Naive B cell (primary cell): ENCODE measurements around the gene SH3GLB2. TPM values are rescaled to one million over a fixed set of nuclear protein-coding genes. Genes with fewer than 3 reads are reported as not detected.

ENCODE experiments used
- ATAC-seq, 2 donors: fragments of 150-1000 bp; cut with Tn5 transposase; 2 replicates each; pipeline ENCODE4 v1.10.0; 2021; ENCODE audit warnings: low read depth in 2 of 2, mild to moderate bottlenecking in 2 of 2, moderate library complexity in 2 of 2
- DNase-seq: peaks from one replicate; pipeline ENCODE4 v3.0.0; 2022
- H3K27ac Mint-ChIP-seq, 6 donors: one replicate each; pipeline ENCODE4 v1.8.0; 2020 to 2022; ENCODE audit warnings: mild to moderate bottlenecking in 6 of 6, mixed read lengths in 6 of 6, moderate library complexity in 5 of 6, inconsistent platforms in 2 of 6
- H3K27me3 Mint-ChIP-seq, 3 donors: one replicate each; pipeline ENCODE4 v1.8.0; 2021 to 2022; ENCODE audit warnings: mixed read lengths in 3 of 3, mild to moderate bottlenecking in 1 of 3
- H3K36me3 Mint-ChIP-seq, 2 donors: one replicate each; pipeline ENCODE4 v1.8.0; 2020 to 2022; ENCODE audit warnings: mixed read lengths in 2 of 2, inconsistent platforms in 1 of 2, mild to moderate bottlenecking in 1 of 2
- H3K4me1 Mint-ChIP-seq, 3 donors: one replicate each; pipeline ENCODE4 v1.8.0; 2020 to 2022; ENCODE audit warnings: mixed read lengths in 3 of 3, inconsistent platforms in 1 of 3, mild to moderate bottlenecking in 1 of 3, moderate library complexity in 1 of 3
- H3K4me3 Mint-ChIP-seq, 8 donors: one replicate each; pipeline ENCODE4 v1.8.0; 2020 to 2022; ENCODE audit warnings: mild to moderate bottlenecking in 8 of 8, mixed read lengths in 8 of 8, moderate library complexity in 8 of 8, inconsistent platforms in 2 of 8
- H3K9me3 Mint-ChIP-seq, 7 donors: one replicate each; pipeline ENCODE4 v1.8.0; 2020 to 2022; ENCODE audit warnings: mixed read lengths in 7 of 7, mild to moderate bottlenecking in 5 of 7, inconsistent platforms in 2 of 7, moderate library complexity in 1 of 7
- polyA plus RNA-seq, 6 donors: library from polyadenylated mRNA; unstranded; fragments of 300-500 nt; fragmentation: Illumina TruSeq; gene quantifications; one replicate each; pipeline ENCODE4 v1.2.3, GENCODE V29; 2021; ENCODE audit warnings: low read depth in 6 of 6

Gene SH3GLB2
- 10 to 100 TPM; 18.0 to 38.7 (median 30.5) TPM for polyA plus RNA-seq

DNA sequence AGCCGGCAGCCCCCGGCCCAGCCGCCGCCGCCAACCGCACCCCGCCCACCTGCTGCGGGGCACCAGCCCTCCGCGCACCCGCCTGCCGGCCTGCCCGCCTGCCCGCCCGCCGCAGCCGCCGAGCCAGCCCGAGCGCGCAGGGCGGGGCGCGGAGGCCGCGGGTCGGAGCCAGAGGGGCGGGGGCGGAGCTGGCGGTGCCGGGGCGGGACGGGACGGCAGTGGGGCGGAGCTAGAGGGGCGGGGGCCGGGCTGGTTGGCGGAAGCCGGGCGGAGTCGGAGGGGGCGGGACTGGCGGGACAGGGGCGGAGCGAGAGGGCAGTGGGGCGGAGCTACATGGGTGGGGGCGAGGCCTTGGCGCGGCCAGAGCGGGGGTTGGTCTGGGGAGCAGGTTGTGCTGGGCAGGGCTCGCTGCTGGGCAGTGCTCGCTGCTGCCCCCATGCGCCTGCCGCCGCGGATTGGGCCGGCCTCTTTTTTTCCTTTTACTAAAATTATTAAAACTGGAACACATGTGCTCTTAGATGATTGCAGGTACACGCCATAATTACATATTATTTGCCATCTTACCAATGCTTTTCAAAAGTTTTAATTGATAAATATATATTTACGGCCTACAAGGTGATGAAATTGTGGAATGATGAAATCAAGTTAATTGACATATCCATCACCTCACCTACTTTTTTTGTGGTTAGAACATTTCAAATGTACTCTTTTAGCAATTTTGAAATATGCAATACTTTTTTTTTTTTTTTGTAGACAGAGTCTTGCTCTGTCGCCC is at the start of gene SH3GLB2:
Gene SH3GLB2, minus strand, starts transcription at position 140 of the 775 bp plus-strand sequence. CDS start 177 bp downstream, outside the sequence.
- Mint-ChIP-seq H3K4me3 (peak within 1 kb of the TSS; percentile 76 to 92 (median 84)), H3K27me3 (no peaks in the 10 kb centered on the region), H3K4me1 (peaks cover 17 to 22% (median 21%) of the 10 kb centered on the region in 3 donors), H3K36me3 (no peaks in the 10 kb centered on the region), H3K27ac (peak within 1 kb of the TSS; percentile 59 to 95 (median 76)), H3K9me3 (no peaks in the 10 kb centered on the region)
- ATAC-seq = peak; percentile 77 to 80
- DNase-seq = peak; percentile 84

DNA sequence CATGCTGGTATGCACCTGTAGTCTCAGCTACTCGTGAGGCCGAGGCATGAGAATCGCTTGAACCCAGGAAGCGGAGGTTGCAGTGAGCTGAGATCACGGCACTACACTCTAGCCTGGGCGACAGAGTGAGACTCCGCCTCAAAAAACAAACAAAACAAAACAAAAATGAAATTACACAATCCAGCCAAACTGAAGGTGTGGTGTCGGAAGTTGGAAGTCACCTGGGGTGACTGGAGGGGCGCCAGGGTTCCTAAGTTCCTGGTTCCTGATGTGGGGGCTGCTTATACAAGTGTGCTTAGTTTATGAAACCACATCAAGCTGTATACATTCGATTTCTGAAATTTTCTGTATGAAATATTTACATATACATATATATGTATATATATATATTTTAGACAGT is 49.1 kb upstream of the SH3GLB2 start:
- Mint-ChIP-seq H3K4me3 (peak overlapping the region in 1 of 8 donors; percentile 44), H3K27ac (no peak overlapping the region), H3K4me1 (peaks cover 0 to 21% (median 10%) of the 10 kb centered on the region in 3 donors), H3K36me3 (no peaks in the 10 kb centered on the region), H3K9me3 (no peaks in the 10 kb centered on the region), H3K27me3 (no peaks in the 10 kb centered on the region)
- DNase-seq (no peak), ATAC-seq (no peak)

DNA sequence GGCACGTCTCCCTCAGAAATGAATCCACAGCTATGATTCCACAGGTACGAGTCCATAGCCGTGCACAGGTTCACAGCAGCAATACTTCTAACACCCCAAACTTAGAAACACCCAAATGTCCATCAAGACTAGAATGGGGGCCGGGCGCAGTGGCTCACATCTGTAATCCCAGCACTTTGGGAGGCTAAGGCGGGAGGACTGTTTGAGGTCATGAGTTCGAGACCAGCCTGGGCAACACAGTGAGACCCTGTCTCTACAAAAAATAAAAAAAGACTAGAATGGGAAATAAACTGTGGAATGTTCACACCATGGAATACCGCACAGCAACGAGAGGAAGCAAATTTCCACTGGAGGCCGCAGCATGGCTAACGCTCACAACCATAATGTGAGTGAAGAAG is 48.5 kb upstream of the SH3GLB2 start:
- ATAC-seq = no peak
- H3K4me1 Mint-ChIP-seq = peaks cover 0 to 19% (median 10%) of the 10 kb centered on the region in 3 donors
- H3K4me3 Mint-ChIP-seq = peak overlapping the region in 2 of 8 donors; percentile 18 to 51
- no peaks in the 10 kb centered on the region for H3K9me3 Mint-ChIP-seq
- no peak overlapping the region for H3K27ac Mint-ChIP-seq
- no peaks in the 10 kb centered on the region for H3K27me3 Mint-ChIP-seq
- no peak for DNase-seq
- H3K36me3 Mint-ChIP-seq = no peaks in the 10 kb centered on the region

DNA sequence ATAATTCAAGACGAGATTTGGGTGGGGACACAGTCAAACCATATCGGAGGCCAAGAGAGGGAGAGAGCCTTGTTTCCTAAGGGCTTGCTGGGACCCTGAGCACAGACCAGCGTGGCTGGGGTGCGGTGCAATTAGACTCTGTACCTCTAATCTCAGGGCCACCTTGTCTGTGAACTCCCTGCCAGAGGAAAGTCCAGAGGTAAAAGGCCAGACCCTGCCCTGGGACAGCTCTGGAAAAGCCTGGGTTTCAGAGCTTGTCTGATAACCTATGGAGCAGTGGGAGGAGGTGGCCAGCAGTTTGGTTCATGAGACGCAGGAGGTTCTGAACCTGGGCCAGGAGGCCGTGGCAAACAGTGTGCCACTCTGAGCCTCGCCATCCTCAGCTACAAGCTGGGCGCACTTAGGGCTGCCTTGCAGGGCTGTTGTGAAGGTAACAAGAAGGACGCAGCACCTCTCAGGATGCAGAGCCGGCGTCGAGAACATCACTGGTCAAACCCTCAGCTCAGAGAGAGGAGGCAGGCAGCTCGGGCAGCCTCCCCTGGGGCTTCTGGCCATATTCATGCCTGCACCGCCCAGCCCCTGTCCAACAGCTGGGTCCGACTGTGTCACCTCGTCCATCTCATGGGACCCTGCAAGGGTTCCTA is 48.0 kb upstream of the SH3GLB2 start:
- Mint-ChIP-seq H3K27me3 (no peaks in the 10 kb centered on the region), H3K4me3 (peak overlapping the region in 1 of 8 donors; percentile 51), H3K27ac (peak overlapping the region in 2 of 6 donors; percentile 24 to 76), H3K4me1 (peaks cover 0 to 21% (median 10%) of the 10 kb centered on the region in 3 donors), H3K36me3 (no peaks in the 10 kb centered on the region), H3K9me3 (no peaks in the 10 kb centered on the region)
- DNase-seq = no peak
- no peak for ATAC-seq

DNA sequence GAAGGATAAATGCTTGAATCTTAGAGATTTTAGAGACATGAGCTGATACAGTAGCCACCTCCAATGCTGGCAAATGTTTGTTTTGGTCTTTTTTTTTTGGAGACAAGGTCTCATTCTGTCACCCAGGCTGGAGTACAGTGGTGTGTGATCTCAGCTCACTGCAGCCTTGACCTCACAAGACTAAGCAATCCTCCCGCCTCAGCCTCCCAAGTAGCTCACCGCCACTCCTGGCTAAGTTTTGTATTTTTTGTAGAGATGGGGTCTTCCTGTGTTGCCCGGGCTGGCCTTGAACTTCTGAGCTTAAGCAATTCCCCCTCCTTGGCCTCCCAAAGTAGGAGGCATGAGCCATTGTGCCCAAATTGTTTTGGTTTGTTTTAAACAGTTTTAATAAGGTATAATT is 46.0 kb upstream of the SH3GLB2 start:
- Mint-ChIP-seq H3K36me3 (no peaks in the 10 kb centered on the region), H3K4me3 (no peak overlapping the region), H3K4me1 (peaks cover 9 to 27% (median 19%) of the 10 kb centered on the region in 3 donors), H3K27me3 (no peaks in the 10 kb centered on the region), H3K27ac (no peak overlapping the region), H3K9me3 (no peaks in the 10 kb centered on the region)
- ATAC-seq (no peak), DNase-seq (no peak)

DNA sequence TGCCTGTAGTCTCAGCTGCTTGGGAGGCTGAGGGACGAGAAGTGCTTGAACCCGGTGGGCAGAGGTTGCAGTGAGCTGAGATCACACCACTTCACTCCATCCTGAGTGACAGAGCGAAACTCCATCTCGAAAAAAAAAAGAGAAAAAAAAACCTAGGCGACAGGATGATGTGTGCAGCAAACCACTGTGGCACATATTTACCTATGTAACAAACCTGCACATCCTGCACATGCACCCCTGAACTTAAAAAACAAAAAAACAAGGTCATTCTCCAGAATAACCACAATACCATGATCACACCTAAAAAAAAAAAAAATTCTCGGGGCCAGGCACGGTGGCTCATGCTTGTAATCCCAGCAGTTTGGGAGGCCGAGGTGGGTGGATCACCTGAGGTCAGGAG is 45.3 kb upstream of the SH3GLB2 start:
- Mint-ChIP-seq H3K4me3 (no peak overlapping the region), H3K4me1 (peaks cover 15 to 34% (median 26%) of the 10 kb centered on the region in 3 donors), H3K9me3 (no peaks in the 10 kb centered on the region), H3K27me3 (no peaks in the 10 kb centered on the region), H3K36me3 (no peaks in the 10 kb centered on the region), H3K27ac (no peak overlapping the region)
- no peak for DNase-seq
- no peak for ATAC-seq

DNA sequence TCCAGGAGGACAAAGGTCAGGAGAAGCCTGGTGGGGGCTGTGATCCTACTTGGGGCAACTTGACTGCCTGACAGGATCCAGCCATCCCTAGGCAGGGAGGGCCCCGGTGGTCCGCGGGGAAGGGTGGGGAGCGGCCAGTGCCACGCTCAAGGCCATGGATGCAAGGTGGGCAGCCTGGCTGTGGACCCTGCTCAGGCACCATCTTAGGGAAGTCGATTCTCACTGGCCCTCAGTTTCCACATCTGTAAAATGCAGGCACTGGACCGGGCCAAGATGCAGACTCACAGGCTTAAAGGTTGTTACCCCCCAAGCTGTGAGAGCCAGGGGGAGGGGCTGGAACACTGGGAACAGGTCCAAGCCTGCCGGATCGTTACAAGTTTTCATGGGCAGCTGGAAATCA is 44.0 kb upstream of the SH3GLB2 start:
- Mint-ChIP-seq H3K27me3 (no peaks in the 10 kb centered on the region), H3K36me3 (no peaks in the 10 kb centered on the region), H3K4me3 (no peak overlapping the region), H3K4me1 (peaks cover 19 to 38% (median 31%) of the 10 kb centered on the region in 3 donors), H3K27ac (no peak overlapping the region), H3K9me3 (no peaks in the 10 kb centered on the region)
- DNase-seq (no peak), ATAC-seq (no peak)

DNA sequence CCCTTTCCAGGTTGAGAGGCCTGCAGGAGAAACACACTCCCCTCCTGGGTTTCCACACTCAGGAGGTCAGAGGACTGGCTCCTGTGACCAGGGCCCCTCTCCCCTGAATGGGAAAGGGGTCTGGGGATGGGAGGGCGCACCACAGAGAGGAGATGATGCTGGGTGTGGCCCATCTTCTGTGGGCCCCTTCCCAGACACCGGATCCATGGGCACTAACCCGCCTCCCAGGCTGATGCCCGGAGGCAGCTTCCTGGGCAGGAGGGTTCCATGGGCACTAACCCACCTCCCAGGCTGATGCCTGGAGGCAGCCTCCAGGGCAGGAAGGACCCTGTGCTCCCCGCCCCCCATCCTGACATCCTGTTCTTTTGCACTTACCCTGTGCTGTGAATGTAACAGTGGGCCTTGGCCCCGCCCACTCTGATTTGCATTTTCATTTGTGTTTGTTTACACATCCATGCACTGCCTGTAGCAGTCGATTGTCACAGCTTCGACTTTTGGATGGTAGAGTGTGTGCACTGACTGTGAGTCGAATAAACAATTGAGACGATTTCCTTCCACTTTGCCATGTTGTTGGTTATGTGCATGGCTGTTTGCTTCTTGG is 43.5 kb upstream of the SH3GLB2 start:
- ATAC-seq (no peak), DNase-seq (no peak)
- no peaks in the 10 kb centered on the region for H3K27me3 Mint-ChIP-seq
- no peaks in the 10 kb centered on the region for H3K36me3 Mint-ChIP-seq
- H3K27ac Mint-ChIP-seq = no peak overlapping the region
- H3K4me3 Mint-ChIP-seq = no peak overlapping the region
- peaks cover 19 to 38% (median 31%) of the 10 kb centered on the region in 3 donors for H3K4me1 Mint-ChIP-seq
- no peaks in the 10 kb centered on the region for H3K9me3 Mint-ChIP-seq

DNA sequence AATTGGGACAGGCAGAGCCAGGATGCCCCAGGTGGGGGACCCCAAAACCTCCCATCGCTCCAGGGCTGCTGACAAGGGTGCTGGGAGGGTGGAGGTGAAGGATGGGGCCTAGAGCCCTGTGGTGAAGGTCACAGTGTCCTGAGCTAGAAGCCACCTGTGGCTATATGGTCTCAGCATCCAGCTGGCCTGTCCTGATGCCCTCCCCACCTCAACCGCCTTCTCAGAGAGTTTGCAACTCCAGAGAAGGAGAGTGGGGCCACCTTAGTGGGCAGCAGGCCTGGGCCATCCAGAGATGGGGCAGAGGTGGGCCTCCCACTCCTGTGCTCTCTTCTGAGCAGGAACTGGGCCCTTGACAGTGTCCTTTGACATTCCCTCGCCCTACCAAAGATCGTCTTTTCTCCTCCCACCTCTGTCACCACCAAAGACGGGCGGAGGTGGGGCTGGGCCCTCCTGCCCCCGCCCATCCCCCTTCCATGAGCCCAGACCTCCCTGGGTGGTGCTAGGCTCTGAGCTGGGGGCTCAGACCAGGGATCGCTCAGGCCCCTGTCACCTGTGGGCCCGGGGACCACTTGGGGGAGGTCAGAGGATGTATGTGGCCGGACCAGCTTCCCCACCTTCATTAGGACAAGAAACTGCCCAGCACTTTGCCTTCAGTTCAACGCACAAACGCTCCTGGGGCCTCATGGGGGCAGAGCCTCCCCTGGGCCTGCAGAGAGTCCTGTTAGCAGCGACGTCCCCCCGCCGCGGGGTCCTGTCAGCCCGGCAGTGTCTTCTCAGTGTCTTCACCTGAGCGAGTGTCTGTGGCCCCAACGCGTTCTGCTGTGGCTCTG is 42.8 kb upstream of the SH3GLB2 start:
- DNase-seq (no peak), ATAC-seq (no peak)
- Mint-ChIP-seq H3K27me3 (no peaks in the 10 kb centered on the region), H3K9me3 (no peaks in the 10 kb centered on the region), H3K4me3 (peak overlapping the region in 1 of 8 donors; percentile 53), H3K4me1 (peaks cover 19 to 38% (median 31%) of the 10 kb centered on the region in 3 donors), H3K27ac (peak overlapping the region in 2 of 6 donors; percentile 24 to 42), H3K36me3 (no peaks in the 10 kb centered on the region)

DNA sequence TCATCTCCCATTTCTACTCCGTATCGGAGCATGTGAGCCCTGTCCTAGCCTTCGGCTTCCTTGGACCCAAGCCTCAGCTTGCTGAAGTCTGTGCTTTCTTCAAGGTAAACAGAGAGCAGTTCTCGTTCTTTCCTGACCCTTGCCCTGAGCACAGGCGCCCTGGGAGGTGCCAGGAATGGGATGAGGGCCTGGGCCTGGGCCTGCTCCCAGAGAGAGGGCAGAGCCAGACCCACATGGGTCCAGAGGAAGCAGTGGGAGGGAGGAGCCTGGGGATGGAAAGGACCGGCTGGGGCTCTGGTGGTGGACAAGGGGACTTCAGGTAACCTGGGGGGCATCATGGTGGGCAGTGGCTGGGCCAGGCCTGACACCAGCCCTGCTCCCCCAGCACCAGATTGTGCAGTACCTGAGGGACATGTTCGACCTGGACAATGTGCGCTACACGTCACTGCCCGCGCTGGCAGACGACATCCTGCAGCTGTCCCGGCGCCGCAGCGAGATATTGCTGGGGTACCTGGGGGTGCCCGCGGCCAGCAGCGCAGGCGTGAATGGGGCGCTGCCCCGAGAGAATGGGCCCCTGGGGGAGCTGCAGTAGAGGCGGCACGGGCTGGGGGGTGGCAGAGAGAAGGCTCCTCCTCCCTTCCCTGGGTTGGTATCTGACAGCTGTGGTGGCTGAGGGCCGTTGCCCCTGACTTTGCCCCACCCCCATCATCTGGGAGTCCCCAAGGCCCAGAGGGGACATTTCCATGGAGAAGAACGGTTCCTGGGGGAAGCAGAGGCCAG is 41.9 kb upstream of the SH3GLB2 start:
- DNase-seq = no peak
- no peak for ATAC-seq
- H3K4me1 Mint-ChIP-seq = peaks cover 19 to 38% (median 31%) of the 10 kb centered on the region in 3 donors
- no peaks in the 10 kb centered on the region for H3K27me3 Mint-ChIP-seq
- no peaks in the 10 kb centered on the region for H3K9me3 Mint-ChIP-seq
- H3K4me3 Mint-ChIP-seq = peak overlapping the region; percentile 61 to 94 (median 84)
- peak overlapping the region in 2 of 6 donors; percentile 94 to 96 for H3K27ac Mint-ChIP-seq
- no peaks in the 10 kb centered on the region for H3K36me3 Mint-ChIP-seq

DNA sequence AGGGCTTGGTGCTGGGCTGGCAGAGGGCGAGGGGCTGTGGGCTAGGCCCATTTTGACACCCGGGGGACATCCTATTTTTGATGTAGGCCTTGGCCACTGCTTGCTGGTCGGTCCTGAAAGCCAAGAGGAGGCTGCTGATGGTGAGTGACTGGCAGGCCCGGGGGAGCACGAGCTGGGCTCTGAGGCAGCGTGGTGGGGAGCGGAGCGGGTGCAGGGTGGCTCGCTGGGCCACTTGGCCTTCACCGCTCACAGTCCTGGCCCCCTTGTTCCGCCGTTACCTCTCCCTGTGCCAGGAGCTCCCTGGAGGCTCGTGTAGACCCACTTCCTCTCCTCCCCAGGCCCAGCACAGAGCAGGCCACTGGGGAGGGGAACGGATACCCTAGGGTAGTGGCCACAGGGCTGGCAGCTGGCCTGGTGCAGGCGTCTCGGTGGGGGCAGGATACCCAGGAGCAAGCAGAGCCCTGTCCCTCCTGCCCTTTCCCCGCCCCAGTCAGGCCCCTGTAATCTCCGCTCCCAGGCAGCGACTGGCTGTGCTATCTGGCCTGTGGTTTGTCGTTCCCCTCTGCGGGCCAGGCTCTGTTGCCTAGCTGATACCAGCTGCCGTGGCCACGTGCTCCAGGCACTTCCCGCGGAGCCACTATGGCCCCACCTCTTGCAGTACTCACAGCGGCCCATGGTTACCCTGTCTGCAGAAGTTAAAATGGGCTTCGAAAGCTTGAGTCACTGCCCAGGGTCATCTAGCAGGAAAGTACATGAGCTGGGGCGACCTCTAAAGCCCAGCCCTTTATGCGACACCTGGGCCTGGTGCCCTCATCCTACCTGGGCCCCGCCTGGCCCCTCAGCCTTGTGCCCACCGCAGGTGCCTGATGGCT is 41.1 kb upstream of the SH3GLB2 start:
- Mint-ChIP-seq H3K36me3 (no peaks in the 10 kb centered on the region), H3K9me3 (no peaks in the 10 kb centered on the region), H3K27ac (peak overlapping the region; percentile 84 to 96 (median 94)), H3K4me3 (peak overlapping the region; percentile 61 to 94 (median 84)), H3K27me3 (no peaks in the 10 kb centered on the region), H3K4me1 (peaks cover 19 to 38% (median 31%) of the 10 kb centered on the region in 3 donors)
- ATAC-seq = peak; percentile 100
- DNase-seq = peak; percentile 84

DNA sequence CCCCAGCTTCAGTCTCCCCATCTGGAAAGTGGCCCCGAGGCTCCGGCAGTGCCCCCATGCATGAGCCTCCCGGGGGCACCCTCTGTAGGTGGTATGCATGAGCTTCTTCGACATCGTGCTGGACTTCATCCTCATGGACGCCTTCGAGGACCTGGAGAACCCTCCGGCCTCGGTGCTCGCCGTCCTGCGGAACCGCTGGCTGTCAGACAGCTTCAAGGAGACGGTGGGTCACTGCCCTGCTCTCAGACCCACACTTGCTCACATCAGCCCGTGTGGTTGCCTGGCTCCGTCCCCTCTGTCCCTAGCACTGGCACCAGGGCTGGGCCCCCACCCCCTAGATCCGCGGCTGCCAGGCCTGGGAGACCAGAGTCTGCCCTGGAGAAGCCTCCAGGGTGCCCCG is 40.0 kb upstream of the SH3GLB2 start:
- peak overlapping the region in 6 of 8 donors; percentile 61 to 87 (median 83) for H3K4me3 Mint-ChIP-seq
- peaks cover 19 to 38% (median 31%) of the 10 kb centered on the region in 3 donors for H3K4me1 Mint-ChIP-seq
- H3K27ac Mint-ChIP-seq = peak overlapping the region in 5 of 6 donors; percentile 84 to 96 (median 94)
- peaks cover 0 to 6% of the 10 kb centered on the region in 2 donors for H3K36me3 Mint-ChIP-seq
- ATAC-seq (no peak), DNase-seq (no peak)
- no peaks in the 10 kb centered on the region for H3K9me3 Mint-ChIP-seq
- no peaks in the 10 kb centered on the region for H3K27me3 Mint-ChIP-seq
